Liver (tissue), 9 donors: Measurements from ENCODE around the gene ZNF346. TPM values are rescaled to one million over a fixed set of nuclear protein-coding genes. Genes with fewer than 3 reads are reported as not detected.

ENCODE experiments used
- DNase-seq: peaks from one replicate; pipeline ENCODE4 v3.0.0-alpha.2; 2017; ENCODE audit warnings: low spot score
- H3K27ac ChIP-seq, 2 donors: one replicate each; pipeline ENCODE4 v1.7.0; 2013; ENCODE audit warnings: inconsistent platforms in 2 of 2, low read length in 2 of 2, control low read depth in 1 of 2, low read depth in 1 of 2, mild to moderate bottlenecking in 1 of 2
- H3K27me3 ChIP-seq, 4 donors: one replicate each; pipeline versions ENCODE4 v1.6.1 to v1.7.0; 2013; ENCODE audit warnings: low read length in 3 of 4, inconsistent platforms in 1 of 4, mild to moderate bottlenecking in 1 of 4, moderate library complexity in 1 of 4; ENCODE audit not compliant: control insufficient read depth in 4 of 4, insufficient read depth in 4 of 4
- H3K36me3 ChIP-seq, 4 donors: one replicate each; pipeline versions ENCODE4 v1.6.1 to v1.7.0; 2013; ENCODE audit warnings: low read length in 3 of 4, mild to moderate bottlenecking in 3 of 4, low read depth in 1 of 4, moderate library complexity in 1 of 4; ENCODE audit not compliant: control insufficient read depth in 4 of 4, insufficient read depth in 3 of 4
- H3K4me1 ChIP-seq, 4 donors: one replicate each; pipeline versions ENCODE4 v1.6.1 to v1.7.0; 2013; ENCODE audit warnings: low read length in 3 of 4, mild to moderate bottlenecking in 3 of 4, moderate library complexity in 1 of 4; ENCODE audit not compliant: control insufficient read depth in 4 of 4, insufficient read depth in 4 of 4
- H3K4me3 ChIP-seq, 3 donors: one replicate each; pipeline versions ENCODE4 v1.6.1 to v1.7.0; 2013; ENCODE audit warnings: low read length in 3 of 3, control low read depth in 1 of 3, low read depth in 1 of 3, mild to moderate bottlenecking in 1 of 3
- H3K9ac ChIP-seq, 2 donors: one replicate each; pipeline ENCODE4 v1.7.0; 2013; ENCODE audit warnings: low read length in 2 of 2, mild to moderate bottlenecking in 2 of 2, moderate library complexity in 2 of 2, control low read depth in 1 of 2, low read depth in 1 of 2
- H3K9me3 ChIP-seq, 4 donors: one replicate each; pipeline versions ENCODE4 v1.6.1 to v1.7.0; 2013; ENCODE audit warnings: low read length in 3 of 4; ENCODE audit not compliant: control insufficient read depth in 4 of 4
- ATF3 ChIP-seq: IDR thresholded peaks from 2 replicates; pipeline ENCODE4 v1.6.1; 2016; ENCODE audit warnings: antibody characterized with exemption
- EGR1 ChIP-seq, 2 donors: IDR thresholded peaks; 2 replicates each; pipeline ENCODE4 v1.6.1; 2016 to 2018; ENCODE audit warnings: antibody characterized with exemption in 2 of 2, low read depth in 2 of 2
- FOXA1 ChIP-seq: IDR thresholded peaks from 2 replicates; pipeline ENCODE4 v1.6.1; 2016; ENCODE audit warnings: antibody characterized with exemption
- FOXA2 ChIP-seq: IDR thresholded peaks from 2 replicates; pipeline ENCODE4 v1.6.1; 2016; ENCODE audit warnings: antibody characterized with exemption
- GABPA ChIP-seq, 2 donors: IDR thresholded peaks in 1 of 2; conservative IDR thresholded peaks in 1 of 2; 2 replicates each; pipeline ENCODE4 v1.6.1; 2016; ENCODE audit warnings: antibody characterized with exemption in 2 of 2, mild to moderate bottlenecking in 1 of 2, moderate library complexity in 1 of 2
- HNF4A ChIP-seq, 2 donors: conservative IDR thresholded peaks; 2 replicates each; pipeline ENCODE4 v1.6.1; 2016; ENCODE audit warnings: antibody characterized with exemption in 2 of 2, mild to moderate bottlenecking in 2 of 2
- HNF4G ChIP-seq: IDR thresholded peaks from 2 replicates; pipeline ENCODE4 v1.6.1; 2016; ENCODE audit warnings: antibody characterized with exemption
- JUND ChIP-seq, 2 donors: IDR thresholded peaks; 2 replicates each; pipeline ENCODE4 v1.6.1; 2016; ENCODE audit warnings: antibody characterized with exemption in 2 of 2
- NR2F2 ChIP-seq: IDR thresholded peaks from 2 replicates; pipeline ENCODE4 v1.6.1; 2016; ENCODE audit warnings: antibody characterized with exemption
- RAD21 ChIP-seq, 2 donors: IDR thresholded peaks; 2 replicates each; pipeline ENCODE4 v1.6.1; 2016; ENCODE audit warnings: antibody characterized with exemption in 2 of 2, mild to moderate bottlenecking in 2 of 2
- RXRA ChIP-seq, 2 donors: IDR thresholded peaks; 2 replicates each; pipeline ENCODE4 v1.6.1; 2017 to 2018; ENCODE audit warnings: antibody characterized with exemption in 2 of 2, mild to moderate bottlenecking in 1 of 2
- SP1 ChIP-seq: IDR thresholded peaks from 2 replicates; pipeline ENCODE4 v1.6.1; 2018; ENCODE audit warnings: antibody characterized with exemption, mild to moderate bottlenecking
- TAF1 ChIP-seq: conservative IDR thresholded peaks from 2 replicates; pipeline ENCODE4 v1.6.1; 2016; ENCODE audit warnings: antibody characterized with exemption, mild to moderate bottlenecking
- YY1 ChIP-seq: IDR thresholded peaks from 2 replicates; pipeline ENCODE4 v1.6.1; 2016; ENCODE audit warnings: antibody characterized with exemption, mild to moderate bottlenecking
- ZBTB33 ChIP-seq: IDR thresholded peaks from 2 replicates; pipeline ENCODE4 v1.6.1; 2016; ENCODE audit warnings: antibody characterized with exemption
- WGBS: extraction: QIAGEN DNeasy Blood & Tissue Kit; methylation state at CpG from one replicate; pipeline ENCODE4 v1.1.7; 2013; 5-methylcytosine and 5-hydroxymethylcytosine counted together
- polyA plus RNA-seq, 2 donors: library from polyadenylated mRNA; stranded (reverse) in 1 of 2; unstranded in 1 of 2; fragments of 200-250 nt in 1 of 2; fragments of >200 nt in 1 of 2; fragmentation: Nextera tagmentation in 1 of 2; extraction: Ambion mirVana in 1 of 2; gene quantifications; one replicate each; pipeline versions ENCODE4 v1.2.1 to v1.2.3, GENCODE V29; 2013 to 2015
- total RNA-seq, 2 donors: library from RNA; depleted of rRNA; stranded (reverse); fragments of >200 nt; gene quantifications; one replicate each; pipeline ENCODE4 v1.2.3, GENCODE V29; 2014
- TF ChIP-seq, protein P1 (sequence below): IDR thresholded peaks from 2 replicates; pipeline ENCODE4 v1.6.1; 2016; ENCODE audit warnings: antibody characterized with exemption, mild to moderate bottlenecking
- TF ChIP-seq, protein P2 (sequence below): fragments of 150-350 bp; IDR thresholded peaks from 2 replicates; pipeline ENCODE4 v1.5.1; 2017; ENCODE audit warnings: improper control_type of control experiment, low read depth, low read length; ENCODE audit not compliant: missing input control
- TF ChIP-seq, protein P3 (sequence below): IDR thresholded peaks from 2 replicates; pipeline ENCODE4 v1.6.1; 2016; ENCODE audit warnings: antibody characterized with exemption
- donor health status: healthy.
- donor health status: healthy.
- donor health status: healthy.
- donor health status: healthy.
- donor health status: healthy.

Gene ZNF346
- total and polyA plus RNA-seq, 4 donors = 3.7 to 11.0 (median 6.4) TPM

GRCh38 chr5:177043114-177043513 is 20.6 kb downstream of the ZNF346 start:
- WGBS = 98% methylated on average over 6 of the region's 6 CpGs
- H3K9me3 ChIP-seq = no peaks in the 10 kb centered on the region
- no peak overlapping the region for H3K9ac ChIP-seq
- H3K4me1 ChIP-seq = no peaks in the 10 kb centered on the region
- no peak overlapping the region for H3K4me3 ChIP-seq
- H3K27me3 ChIP-seq = no peaks in the 10 kb centered on the region
- peaks cover 3 to 28% (median 16%) of the 10 kb centered on the region in 4 donors for H3K36me3 ChIP-seq
- no peak overlapping the region for H3K27ac ChIP-seq
- DNase-seq = no peak
- TF ChIP-seq FOXA1 (no peak), SP1 (no peak), HNF4G (no peak), JUND (IDR thresholded peaks at IDR 0.05) (no peak), GABPA (IDR thresholded peaks at IDR 0.05 in 1 of 2, conservative IDR thresholded peaks at IDR 0.05 in 1 of 2) (no peak), RAD21 (IDR thresholded peaks at IDR 0.05) (no peak), ATF3 (no peak), FOXA2 (no peak), HNF4A (conservative IDR thresholded peaks at IDR 0.05) (no peak), TAF1 (no peak), EGR1 (IDR thresholded peaks at IDR 0.05; ENCODE audit: low read depth in 2 of 2) (no peak), RXRA (IDR thresholded peaks at IDR 0.05) (no peak), ZBTB33 (no peak), YY1 (no peak), NR2F2 (no peak)
- TF ChIP-seq, protein P1, sequence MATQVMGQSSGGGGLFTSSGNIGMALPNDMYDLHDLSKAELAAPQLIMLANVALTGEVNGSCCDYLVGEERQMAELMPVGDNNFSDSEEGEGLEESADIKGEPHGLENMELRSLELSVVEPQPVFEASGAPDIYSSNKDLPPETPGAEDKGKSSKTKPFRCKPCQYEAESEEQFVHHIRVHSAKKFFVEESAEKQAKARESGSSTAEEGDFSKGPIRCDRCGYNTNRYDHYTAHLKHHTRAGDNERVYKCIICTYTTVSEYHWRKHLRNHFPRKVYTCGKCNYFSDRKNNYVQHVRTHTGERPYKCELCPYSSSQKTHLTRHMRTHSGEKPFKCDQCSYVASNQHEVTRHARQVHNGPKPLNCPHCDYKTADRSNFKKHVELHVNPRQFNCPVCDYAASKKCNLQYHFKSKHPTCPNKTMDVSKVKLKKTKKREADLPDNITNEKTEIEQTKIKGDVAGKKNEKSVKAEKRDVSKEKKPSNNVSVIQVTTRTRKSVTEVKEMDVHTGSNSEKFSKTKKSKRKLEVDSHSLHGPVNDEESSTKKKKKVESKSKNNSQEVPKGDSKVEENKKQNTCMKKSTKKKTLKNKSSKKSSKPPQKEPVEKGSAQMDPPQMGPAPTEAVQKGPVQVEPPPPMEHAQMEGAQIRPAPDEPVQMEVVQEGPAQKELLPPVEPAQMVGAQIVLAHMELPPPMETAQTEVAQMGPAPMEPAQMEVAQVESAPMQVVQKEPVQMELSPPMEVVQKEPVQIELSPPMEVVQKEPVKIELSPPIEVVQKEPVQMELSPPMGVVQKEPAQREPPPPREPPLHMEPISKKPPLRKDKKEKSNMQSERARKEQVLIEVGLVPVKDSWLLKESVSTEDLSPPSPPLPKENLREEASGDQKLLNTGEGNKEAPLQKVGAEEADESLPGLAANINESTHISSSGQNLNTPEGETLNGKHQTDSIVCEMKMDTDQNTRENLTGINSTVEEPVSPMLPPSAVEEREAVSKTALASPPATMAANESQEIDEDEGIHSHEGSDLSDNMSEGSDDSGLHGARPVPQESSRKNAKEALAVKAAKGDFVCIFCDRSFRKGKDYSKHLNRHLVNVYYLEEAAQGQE = no peak
- TF ChIP-seq, protein P2, sequence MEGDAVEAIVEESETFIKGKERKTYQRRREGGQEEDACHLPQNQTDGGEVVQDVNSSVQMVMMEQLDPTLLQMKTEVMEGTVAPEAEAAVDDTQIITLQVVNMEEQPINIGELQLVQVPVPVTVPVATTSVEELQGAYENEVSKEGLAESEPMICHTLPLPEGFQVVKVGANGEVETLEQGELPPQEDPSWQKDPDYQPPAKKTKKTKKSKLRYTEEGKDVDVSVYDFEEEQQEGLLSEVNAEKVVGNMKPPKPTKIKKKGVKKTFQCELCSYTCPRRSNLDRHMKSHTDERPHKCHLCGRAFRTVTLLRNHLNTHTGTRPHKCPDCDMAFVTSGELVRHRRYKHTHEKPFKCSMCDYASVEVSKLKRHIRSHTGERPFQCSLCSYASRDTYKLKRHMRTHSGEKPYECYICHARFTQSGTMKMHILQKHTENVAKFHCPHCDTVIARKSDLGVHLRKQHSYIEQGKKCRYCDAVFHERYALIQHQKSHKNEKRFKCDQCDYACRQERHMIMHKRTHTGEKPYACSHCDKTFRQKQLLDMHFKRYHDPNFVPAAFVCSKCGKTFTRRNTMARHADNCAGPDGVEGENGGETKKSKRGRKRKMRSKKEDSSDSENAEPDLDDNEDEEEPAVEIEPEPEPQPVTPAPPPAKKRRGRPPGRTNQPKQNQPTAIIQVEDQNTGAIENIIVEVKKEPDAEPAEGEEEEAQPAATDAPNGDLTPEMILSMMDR = no peak
- TF ChIP-seq, protein P3, sequence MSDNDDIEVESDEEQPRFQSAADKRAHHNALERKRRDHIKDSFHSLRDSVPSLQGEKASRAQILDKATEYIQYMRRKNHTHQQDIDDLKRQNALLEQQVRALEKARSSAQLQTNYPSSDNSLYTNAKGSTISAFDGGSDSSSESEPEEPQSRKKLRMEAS = no peak
